Measurements from ENCODE around the gene SH3PXD2B. TPM values are rescaled to one million over a fixed set of nuclear protein-coding genes. Genes with fewer than 3 reads are reported as not detected.

The SH3PXD2B gene
- total RNA-seq, 4 donors from 2014 or later: 13.7 to 27.1 (median 21.1) TPM

GRCh38 chr5:172311026-172311425, 143.3 kb downstream of the SH3PXD2B start:
- Histone ChIP-seq H3K27ac (no peak overlapping the region), H3K4me3 (replicated peaks in 1 of 3) (no peak overlapping the region), H3K9me3 (no peaks in the 10 kb centered on the region), H3K4me1 (no peaks in the 10 kb centered on the region), H3K27me3 (no peaks in the 10 kb centered on the region), H3K36me3 (no peaks in the 10 kb centered on the region)
- intact Hi-C loops (cut with DNase I): no loop called here
- 93% methylated on average over 7 of the region's 7 CpGs for WGBS, 2 donors
- no peak for DNase-seq
- TF ChIP-seq, protein P1, sequence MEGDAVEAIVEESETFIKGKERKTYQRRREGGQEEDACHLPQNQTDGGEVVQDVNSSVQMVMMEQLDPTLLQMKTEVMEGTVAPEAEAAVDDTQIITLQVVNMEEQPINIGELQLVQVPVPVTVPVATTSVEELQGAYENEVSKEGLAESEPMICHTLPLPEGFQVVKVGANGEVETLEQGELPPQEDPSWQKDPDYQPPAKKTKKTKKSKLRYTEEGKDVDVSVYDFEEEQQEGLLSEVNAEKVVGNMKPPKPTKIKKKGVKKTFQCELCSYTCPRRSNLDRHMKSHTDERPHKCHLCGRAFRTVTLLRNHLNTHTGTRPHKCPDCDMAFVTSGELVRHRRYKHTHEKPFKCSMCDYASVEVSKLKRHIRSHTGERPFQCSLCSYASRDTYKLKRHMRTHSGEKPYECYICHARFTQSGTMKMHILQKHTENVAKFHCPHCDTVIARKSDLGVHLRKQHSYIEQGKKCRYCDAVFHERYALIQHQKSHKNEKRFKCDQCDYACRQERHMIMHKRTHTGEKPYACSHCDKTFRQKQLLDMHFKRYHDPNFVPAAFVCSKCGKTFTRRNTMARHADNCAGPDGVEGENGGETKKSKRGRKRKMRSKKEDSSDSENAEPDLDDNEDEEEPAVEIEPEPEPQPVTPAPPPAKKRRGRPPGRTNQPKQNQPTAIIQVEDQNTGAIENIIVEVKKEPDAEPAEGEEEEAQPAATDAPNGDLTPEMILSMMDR (IDR thresholded peaks at IDR 0.05): no peak
- no peak for TF ChIP-seq POLR2A (IDR thresholded peaks at IDR 0.05)

DNA sequence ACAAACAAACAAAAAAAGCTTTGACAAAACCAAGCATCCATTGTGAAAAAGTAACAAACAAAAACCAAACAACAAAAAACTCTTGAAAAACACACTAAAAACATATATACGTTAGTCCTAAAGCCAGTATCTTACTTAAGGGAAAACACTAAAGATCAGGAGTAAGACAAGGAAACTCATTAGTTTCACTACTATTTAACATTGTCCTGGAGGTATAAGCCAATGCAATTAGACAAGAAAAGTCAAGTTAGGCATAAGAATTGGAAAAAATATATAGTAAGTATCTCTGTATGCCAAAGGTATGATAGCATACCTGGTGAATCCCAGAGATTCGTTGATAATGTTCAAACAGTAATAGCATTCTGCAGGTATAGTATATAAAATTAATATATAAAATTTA, 148.9 kb downstream of the SH3PXD2B start:
- no peaks in the 10 kb centered on the region for H3K4me1 ChIP-seq
- no peak for DNase-seq
- intact Hi-C loops (cut with DNase I): no loop called here
- TF ChIP-seq POLR2A (IDR thresholded peaks at IDR 0.05): no peak
- TF ChIP-seq, protein P1 (IDR thresholded peaks at IDR 0.05): no peak
- no peaks in the 10 kb centered on the region for H3K9me3 ChIP-seq
- no peaks in the 10 kb centered on the region for H3K36me3 ChIP-seq
- 88 to 90% methylated on average over 2 of the region's 2 CpGs for WGBS, 2 donors
- no peak overlapping the region for H3K4me3 ChIP-seq (replicated peaks in 1 of 3)
- no peaks in the 10 kb centered on the region for H3K27me3 ChIP-seq
- no peak overlapping the region for H3K27ac ChIP-seq

DNA sequence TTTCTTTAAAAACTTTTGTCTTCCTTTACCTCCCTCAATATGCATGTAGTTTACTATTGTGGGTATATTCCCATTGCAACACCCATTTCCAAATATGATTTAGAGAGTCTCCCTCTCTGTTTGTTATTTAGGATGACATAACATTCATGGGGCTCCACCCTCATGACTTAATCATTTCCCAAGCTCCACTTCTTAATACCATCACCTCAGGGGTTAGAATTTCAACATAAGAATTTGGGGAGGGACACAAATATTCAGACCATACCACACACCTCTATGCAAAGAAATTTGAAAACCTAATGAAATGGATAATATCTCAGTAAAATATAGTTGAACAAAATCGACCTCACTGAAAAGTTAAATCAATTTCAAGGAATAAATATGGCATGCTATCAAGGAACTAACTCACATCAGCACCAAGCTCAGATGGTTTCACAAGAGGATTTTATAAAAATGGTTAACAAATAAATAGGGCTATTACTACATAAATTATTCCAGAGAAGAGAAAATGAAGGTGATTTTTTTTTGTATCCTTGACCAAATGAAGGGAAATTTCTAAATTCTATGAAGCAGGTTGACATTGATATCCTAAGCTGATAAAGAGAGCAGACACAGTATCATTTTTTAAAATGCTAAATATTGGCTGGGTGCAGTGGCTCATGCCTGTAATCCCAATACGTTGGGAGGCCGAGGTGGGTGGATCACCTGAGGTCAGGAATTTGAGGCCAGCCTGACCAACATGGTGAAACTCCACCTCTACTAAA, 150.6 kb downstream of the SH3PXD2B start:
- no peak overlapping the region for H3K4me3 ChIP-seq (replicated peaks in 1 of 3)
- no peaks in the 10 kb centered on the region for H3K9me3 ChIP-seq
- no peak overlapping the region for H3K27ac ChIP-seq
- intact Hi-C loops (cut with DNase I): no loop called here
- H3K27me3 ChIP-seq: no peaks in the 10 kb centered on the region
- TF ChIP-seq, protein P1 (IDR thresholded peaks at IDR 0.05): no peak
- TF ChIP-seq POLR2A (IDR thresholded peaks at IDR 0.05): no peak
- WGBS, 2 donors: 85% methylated on average over 3 of the region's 3 CpGs
- H3K36me3 ChIP-seq: no peaks in the 10 kb centered on the region
- DNase-seq: no peak
- H3K4me1 ChIP-seq: no peaks in the 10 kb centered on the region

DNA sequence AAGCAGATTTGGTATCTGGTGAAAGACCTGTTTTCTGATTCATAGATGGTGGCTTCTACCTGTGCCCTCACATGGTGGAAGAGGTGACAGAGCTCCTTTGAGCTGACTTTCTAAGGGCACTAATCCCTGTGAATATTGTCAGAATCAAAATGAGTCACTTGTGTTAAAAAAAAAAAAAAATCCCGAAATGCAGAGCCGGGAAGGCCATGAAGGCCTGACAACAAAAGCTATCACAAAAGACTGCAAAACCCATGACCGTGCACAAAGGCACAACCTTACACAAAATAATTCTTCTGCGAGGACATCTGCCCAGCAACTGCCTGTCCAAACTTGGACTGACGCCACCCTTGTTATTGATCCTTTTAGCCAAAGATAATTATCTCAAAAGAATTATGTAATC, 151.2 kb downstream of the SH3PXD2B start:
- no peaks in the 10 kb centered on the region for H3K4me1 ChIP-seq
- no peak overlapping the region for H3K4me3 ChIP-seq (replicated peaks in 1 of 3)
- no peak for DNase-seq
- WGBS, 2 donors: 93 to 94% methylated on average over 5 of the region's 5 CpGs
- no peaks in the 10 kb centered on the region for H3K36me3 ChIP-seq
- TF ChIP-seq, protein P1 (IDR thresholded peaks at IDR 0.05): no peak
- TF ChIP-seq POLR2A (IDR thresholded peaks at IDR 0.05): no peak
- intact Hi-C loops (cut with DNase I): no loop called here
- H3K27ac ChIP-seq: no peak overlapping the region
- no peaks in the 10 kb centered on the region for H3K9me3 ChIP-seq
- H3K27me3 ChIP-seq: no peaks in the 10 kb centered on the region

GRCh38 chr5:172302047-172302710, 152.1 kb downstream of the SH3PXD2B start:
- no peaks in the 10 kb centered on the region for H3K27me3 ChIP-seq
- no peak overlapping the region for H3K4me3 ChIP-seq (replicated peaks in 1 of 3)
- H3K36me3 ChIP-seq: no peaks in the 10 kb centered on the region
- no peak overlapping the region for H3K27ac ChIP-seq
- no peaks in the 10 kb centered on the region for H3K4me1 ChIP-seq
- no peak for TF ChIP-seq POLR2A (IDR thresholded peaks at IDR 0.05)
- TF ChIP-seq, protein P1 (IDR thresholded peaks at IDR 0.05): no peak
- intact Hi-C loops (cut with DNase I): no loop called here
- 79 to 89% methylated on average over 9 of the region's 9 CpGs for WGBS, 2 donors
- no peaks in the 10 kb centered on the region for H3K9me3 ChIP-seq
- DNase-seq: no peak

All from thyroid gland (tissue), 4 donors.